ENCODE data around the gene FMO3. TPM values are rescaled to one million over a fixed set of nuclear protein-coding genes. Genes with fewer than 3 reads are reported as not detected.

Gene FMO3
- total and polyA plus RNA-seq, 11 donors: 0.58 to 2.7 (median 1.5) TPM

DNA sequence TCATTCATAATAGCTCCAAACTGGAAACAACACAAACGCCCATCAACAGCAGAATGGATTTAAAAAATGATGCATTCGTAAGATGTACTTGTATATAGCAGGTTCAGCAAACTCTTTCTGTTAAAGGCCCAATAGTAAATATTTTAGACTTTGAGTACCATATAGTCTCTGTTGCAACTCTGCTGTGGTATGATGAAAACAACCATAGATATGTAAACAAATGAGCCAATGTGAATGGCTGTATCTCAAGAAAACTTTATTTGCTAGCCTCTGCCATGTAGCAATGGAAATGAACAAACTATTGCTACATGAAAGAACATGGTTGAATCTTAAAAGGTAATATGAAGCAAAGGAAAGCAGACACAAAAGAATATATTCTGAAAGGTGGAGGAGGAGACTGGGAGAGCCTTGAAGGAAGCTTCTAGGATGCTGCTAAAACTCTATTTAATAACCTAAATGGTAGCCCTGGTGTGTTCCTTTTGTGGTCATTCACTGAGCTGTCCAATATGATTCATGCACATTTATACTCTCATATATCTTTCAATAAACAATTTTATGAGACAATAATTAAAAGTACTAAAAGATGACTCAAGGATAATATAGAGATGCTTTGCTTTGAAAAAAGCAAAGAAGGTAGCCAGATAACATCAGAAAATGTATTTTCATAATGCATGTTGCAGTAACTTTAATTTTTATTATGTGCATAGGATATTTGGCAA is 29.1 kb upstream of the FMO3 start:
- intact Hi-C loops (cut with DNase I): no loop called here
- no peak for TF ChIP-seq POLR2A (IDR thresholded peaks at IDR 0.05)
- TF ChIP-seq CTCF (IDR thresholded peaks at IDR 0.05): no peak
- Histone ChIP-seq H3K27ac (no peak overlapping the region), H3K36me3 (no peaks in the 10 kb centered on the region), H3K9me3 (peaks cover 0 to 17% (median 0%) of the 10 kb centered on the region in 12 donors), H3K4me3 (no peak overlapping the region), H3K27me3 (no peaks in the 10 kb centered on the region), H3K4me1 (no peaks in the 10 kb centered on the region)
- DNase-seq: no peak
- ATAC-seq: no peak
- whole genome bisulfite sequencing, 4 donors: 72 to 77% (median 73%) methylated on average over 2 of the region's 2 CpGs

DNA sequence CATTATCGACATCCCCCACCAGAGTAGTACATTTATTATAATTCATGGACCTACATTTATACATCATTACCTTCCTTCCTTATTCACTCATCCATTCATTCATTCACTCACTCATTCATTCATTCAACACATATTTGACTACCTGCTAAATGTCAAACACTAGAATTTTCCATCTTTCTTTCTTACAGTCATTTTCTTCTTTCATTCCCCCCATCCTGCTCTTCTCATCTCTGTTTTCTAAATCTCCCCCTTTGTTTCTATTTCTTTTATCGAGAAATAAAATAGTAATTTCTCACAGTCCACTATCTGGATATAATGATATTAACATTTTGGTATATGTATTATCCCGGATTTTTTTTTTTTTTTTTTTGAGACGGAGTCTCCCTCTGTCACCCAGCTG is 27.8 kb upstream of the FMO3 start:
- TF ChIP-seq CTCF (IDR thresholded peaks at IDR 0.05): no peak
- TF ChIP-seq POLR2A (IDR thresholded peaks at IDR 0.05): no peak
- intact Hi-C loops (cut with DNase I): no loop called here
- DNase-seq (no peak), ATAC-seq (no peak)
- H3K4me3 ChIP-seq: no peak overlapping the region
- no peaks in the 10 kb centered on the region for H3K27me3 ChIP-seq
- no peak overlapping the region for H3K27ac ChIP-seq
- WGBS, 4 donors: 82 to 89% (median 86%) methylated on average over 4 of the region's 4 CpGs
- H3K36me3 ChIP-seq: no peaks in the 10 kb centered on the region
- no peaks in the 10 kb centered on the region for H3K4me1 ChIP-seq
- H3K9me3 ChIP-seq: peaks cover 0 to 7% (median 0%) of the 10 kb centered on the region in 12 donors

DNA sequence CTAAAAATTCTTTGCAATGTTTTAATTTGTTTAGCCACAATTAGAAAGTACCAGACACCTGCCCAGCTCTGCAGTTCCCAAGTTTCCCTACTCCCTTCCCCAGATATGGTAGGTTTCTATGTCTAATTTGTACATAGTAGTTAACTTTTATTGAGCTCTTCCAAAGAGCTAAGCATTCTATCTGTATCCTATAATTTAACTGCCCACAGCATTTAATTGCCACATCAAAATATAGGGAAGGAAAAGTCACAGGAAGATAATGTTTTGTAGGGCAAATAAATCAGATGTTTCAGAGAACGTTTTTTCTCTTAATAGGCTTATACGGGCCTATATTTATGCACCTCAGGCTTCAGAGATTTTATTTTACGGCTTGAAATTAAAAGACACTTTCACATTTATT is 15.7 kb upstream of the FMO3 start:
- H3K9me3 ChIP-seq: no peaks in the 10 kb centered on the region
- H3K4me1 ChIP-seq: no peaks in the 10 kb centered on the region
- H3K4me3 ChIP-seq: no peak overlapping the region
- DNase-seq (no peak), ATAC-seq (no peak)
- TF ChIP-seq CTCF (IDR thresholded peaks at IDR 0.05): no peak
- TF ChIP-seq POLR2A (IDR thresholded peaks at IDR 0.05): no peak
- intact Hi-C loops (cut with DNase I): loop anchor here in 1 of 10 donors (5.0 kb wide), 1 partner anchor 237 kb away; the partner anchor contains the start of gene FMO4
- H3K36me3 ChIP-seq: no peaks in the 10 kb centered on the region
- no peak overlapping the region for H3K27ac ChIP-seq
- no peaks in the 10 kb centered on the region for H3K27me3 ChIP-seq
- WGBS, 4 donors: 85 to 87% (median 86%) methylated on average over 3 of the region's 3 CpGs

DNA sequence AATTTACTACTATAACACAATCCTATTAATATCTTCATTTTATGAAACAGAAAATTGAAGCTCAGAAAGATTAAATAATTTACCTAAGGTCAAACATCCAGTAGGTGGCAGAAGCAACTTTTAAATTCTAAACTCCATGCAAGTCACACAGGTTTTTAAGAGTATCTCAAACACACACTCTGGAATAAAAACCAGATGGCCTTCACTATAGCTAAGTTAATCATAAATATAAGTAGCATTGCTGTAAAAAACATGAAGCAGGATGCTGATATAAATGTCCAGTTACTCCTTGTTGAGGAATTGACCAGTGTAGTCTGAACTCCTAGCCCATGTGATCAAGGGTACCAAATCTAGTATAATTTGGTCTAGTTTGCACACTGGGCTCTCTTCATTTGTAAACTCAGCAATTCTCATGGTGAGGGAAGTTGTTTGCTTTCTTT is 9.4 kb upstream of the FMO3 start:
- no peak for DNase-seq
- peaks cover 0 to 29% (median 9%) of the 10 kb centered on the region in 12 donors for H3K4me1 ChIP-seq
- peak in 2 of 4 donors; percentile 46 to 50 for ATAC-seq
- peak overlapping the region in 9 of 12 donors; percentile 13 to 76 (median 51) for H3K27ac ChIP-seq
- intact Hi-C loops (cut with DNase I): loop anchor here (1.0 to 10.0 kb wide), 14 partner anchors 103 to 236 kb away; partner anchors contain the start of genes FMO4 (in 5 of the 10) and FMO2 (in 4 of the 10)
- H3K27me3 ChIP-seq: no peaks in the 10 kb centered on the region
- peak overlapping the region in 1 of 12 donors; percentile 4 for H3K4me3 ChIP-seq
- H3K9me3 ChIP-seq: no peaks in the 10 kb centered on the region
- peak; percentile 36 to 71 (median 62) for TF ChIP-seq CTCF (IDR thresholded peaks at IDR 0.05)
- TF ChIP-seq POLR2A (IDR thresholded peaks at IDR 0.05): no peak
- H3K36me3 ChIP-seq: no peaks in the 10 kb centered on the region
